ENCODE data around the gene MTR. TPM values are rescaled to one million over a fixed set of nuclear protein-coding genes. Genes with fewer than 3 reads are reported as not detected.

The MTR gene
- total RNA-seq, 1 experiment from 2014 or later: 14.2 TPM

GRCh38 chr1:236861560-236862218 lies 66.6 kb downstream of the MTR start:
- ChIA-PET CTCF (no interaction called here), POLR2A (ENCODE audit: unreplicated experiment) (no interaction called here)
- Histone ChIP-seq H3K9me3 (ENCODE audit: low read length) (no peaks in the 10 kb centered on the region), H3K4me1 (ENCODE audit: insufficient read depth, low read length) (no peaks in the 10 kb centered on the region), H3K36me3 (ENCODE audit: low read depth, low read length) (no peaks in the 10 kb centered on the region; the same call in none of the 2 replicates), H3F3A (ENCODE audit: low read length, unreplicated experiment) (no peaks in the 10 kb centered on the region), H3K9me2 (replicated peaks; ENCODE audit: low read length) (no peaks in the 10 kb centered on the region), H3K27me3 (ENCODE audit: low read length) (no peaks in the 10 kb centered on the region), H3K27ac (ENCODE audit: low read length) (no peak overlapping the region), H2AFZ (ENCODE audit: low read length) (no peak overlapping the region), H4K20me1 (ENCODE audit: low read length) (no peaks in the 10 kb centered on the region), H3K4me3 (ENCODE audit: low read length) (no peak overlapping the region), H3K79me2 (ENCODE audit: low read length) (no peaks in the 10 kb centered on the region), H3K9ac (ENCODE audit: low read length) (no peak overlapping the region), H3K4me2 (ENCODE audit: low read length) (no peak overlapping the region)
- TF ChIP-seq CTCF (conservative IDR thresholded peaks at IDR 0.05; ENCODE audit: low read depth, low read length) (no peak), EZH2phosphoT487 (IDR thresholded peaks at IDR 0.05; ENCODE audit: borderline replicate concordance, low read length) (no peak), EZH2 (IDR thresholded peaks at IDR 0.05; ENCODE audit: low read length, unreplicated experiment) (no peak)
- DNase-seq (no peak), ATAC-seq (no peak)
- BruUV-seq (replicated peaks): no TSS peak
- intact Hi-C loops (cut with micrococcal nuclease): loop anchor here (10.0 kb wide), 1 partner anchor 523 kb away; no protein-coding TSS in a partner anchor

- Histone ChIP-seq H4K20me1 (ENCODE audit: low read length) (no peaks in the 10 kb centered on the region), H3K79me2 (ENCODE audit: low read length) (no peaks in the 10 kb centered on the region), H3K4me2 (ENCODE audit: low read length) (no peak overlapping the region), H3F3A (ENCODE audit: low read length, unreplicated experiment) (no peaks in the 10 kb centered on the region), H3K4me3 (ENCODE audit: low read length) (no peak overlapping the region), H3K27me3 (ENCODE audit: low read length) (no peaks in the 10 kb centered on the region), H3K9me2 (replicated peaks; ENCODE audit: low read length) (no peaks in the 10 kb centered on the region), H3K9ac (ENCODE audit: low read length) (no peak overlapping the region), H3K36me3 (ENCODE audit: low read depth, low read length) (no peaks in the 10 kb centered on the region; the same call in none of the 2 replicates), H3K9me3 (ENCODE audit: low read length) (no peaks in the 10 kb centered on the region), H2AFZ (ENCODE audit: low read length) (no peak overlapping the region), H3K4me1 (ENCODE audit: insufficient read depth, low read length) (no peaks in the 10 kb centered on the region), H3K27ac (ENCODE audit: low read length) (no peak overlapping the region)
- no TSS peak for BruUV-seq (replicated peaks)
- no peak for DNase-seq
- TF ChIP-seq EZH2phosphoT487 (IDR thresholded peaks at IDR 0.05; ENCODE audit: borderline replicate concordance, low read length): no peak
- TF ChIP-seq EZH2 (IDR thresholded peaks at IDR 0.05; ENCODE audit: low read length, unreplicated experiment): no peak
- no peak for TF ChIP-seq CTCF (conservative IDR thresholded peaks at IDR 0.05; ENCODE audit: low read depth, low read length)
- intact Hi-C loops (cut with micrococcal nuclease): loop anchor here (10.0 kb wide), 1 partner anchor 523 kb away; no protein-coding TSS in a partner anchor
- ChIA-PET POLR2A (ENCODE audit: unreplicated experiment) (no interaction called here), CTCF (no interaction called here)
- ATAC-seq: no peak
Observed at GRCh38 chr1:236862219-236862591, 67.1 kb downstream of the MTR start.

- BruUV-seq (replicated peaks): no TSS peak
- TF ChIP-seq EZH2phosphoT487 (IDR thresholded peaks at IDR 0.05; ENCODE audit: borderline replicate concordance, low read length) (no peak), CTCF (conservative IDR thresholded peaks at IDR 0.05; ENCODE audit: low read depth, low read length) (no peak), EZH2 (IDR thresholded peaks at IDR 0.05; ENCODE audit: low read length, unreplicated experiment) (no peak)
- no peak for ATAC-seq
Observed at GRCh38 chr1:236862615-236863211, 67.6 kb downstream of the MTR start.

More at GRCh38 chr1:236862615-236863211, 67.6 kb downstream of the MTR start:
- no peaks in the 10 kb centered on the region for H3F3A ChIP-seq (ENCODE audit: low read length, unreplicated experiment)
- ChIA-PET POLR2A (ENCODE audit: unreplicated experiment) (no interaction called here), CTCF (no interaction called here)
- H3K9me2 ChIP-seq (replicated peaks; ENCODE audit: low read length): no peaks in the 10 kb centered on the region
- no peak overlapping the region for H3K9ac ChIP-seq (ENCODE audit: low read length)
- H3K79me2 ChIP-seq (ENCODE audit: low read length): no peaks in the 10 kb centered on the region
- H4K20me1 ChIP-seq (ENCODE audit: low read length): no peaks in the 10 kb centered on the region
- no peak overlapping the region for H2AFZ ChIP-seq (ENCODE audit: low read length)
- no peaks in the 10 kb centered on the region for H3K9me3 ChIP-seq (ENCODE audit: low read length)
- H3K4me3 ChIP-seq (ENCODE audit: low read length): no peak overlapping the region
- no peaks in the 10 kb centered on the region for H3K4me1 ChIP-seq (ENCODE audit: insufficient read depth, low read length)
- no peaks in the 10 kb centered on the region; the same call in none of the 2 replicates for H3K36me3 ChIP-seq (ENCODE audit: low read depth, low read length)
- no peak overlapping the region for H3K27ac ChIP-seq (ENCODE audit: low read length)
- no peak overlapping the region for H3K4me2 ChIP-seq (ENCODE audit: low read length)
- no peaks in the 10 kb centered on the region for H3K27me3 ChIP-seq (ENCODE audit: low read length)
- intact Hi-C loops (cut with micrococcal nuclease): loop anchor here (10.0 kb wide), 1 partner anchor 522 kb away; no protein-coding TSS in a partner anchor
- DNase-seq: no peak
